Heart left ventricle (tissue), 16 donors: ENCODE measurements around the gene CUTA. TPM values are rescaled to one million over a fixed set of nuclear protein-coding genes. Genes with fewer than 3 reads are reported as not detected.

Source experiments
- ATAC-seq, 4 donors: fragments of 200-7000 bp; cut with Tn5 transposase; one replicate each; pipeline ENCODE4 v1.9.1; 2020 to 2022; ENCODE audit warnings: moderate library complexity in 4 of 4, mild to moderate bottlenecking in 3 of 4, moderate number of reproducible peaks in 1 of 4
- DNase-seq, 5 donors: peaks; one replicate each; pipeline ENCODE4 v3.0.0-alpha.2; 2020
- H3K27ac ChIP-seq, 12 donors: fragments of 200-600 bp; sonication (generic) in 4 of 12; one replicate each; pipeline versions ENCODE4 v1.5.0 to v1.8.0; 2016 to 2022; ENCODE audit warnings: mild to moderate bottlenecking in 2 of 12
- H3K27me3 ChIP-seq, 9 donors: fragments of 200-600 bp; sonication (generic) in 2 of 9; one replicate each; pipeline versions ENCODE4 v1.5.1 to v1.8.0; 2016 to 2022; ENCODE audit warnings: mild to moderate bottlenecking in 3 of 9
- H3K36me3 ChIP-seq, 9 donors: fragments of 200-600 bp; sonication (generic) in 2 of 9; one replicate each; pipeline versions ENCODE4 v1.5.0 to v1.8.0; 2018 to 2022; ENCODE audit warnings: mild to moderate bottlenecking in 2 of 9
- H3K4me1 ChIP-seq, 12 donors: fragments of 200-600 bp; sonication (generic) in 4 of 12; one replicate each; pipeline versions ENCODE4 v1.5.0 to v1.8.0; 2016 to 2022; ENCODE audit warnings: mild to moderate bottlenecking in 3 of 12
- H3K4me3 ChIP-seq, 12 donors: fragments of 200-600 bp; sonication (generic) in 4 of 12; one replicate each; pipeline versions ENCODE4 v1.5.0 to v1.8.0; 2017 to 2022; ENCODE audit warnings: mild to moderate bottlenecking in 9 of 12, moderate library complexity in 4 of 12
- H3K9me3 ChIP-seq, 12 donors: fragments of 200-600 bp; sonication (generic) in 4 of 12; one replicate each; pipeline versions ENCODE4 v1.5.0 to v1.8.0; 2016 to 2022; ENCODE audit warnings: mild to moderate bottlenecking in 1 of 12
- CTCF ChIP-seq, 12 donors: fragments of 200-600 bp; sonication (generic) in 4 of 12; IDR thresholded peaks; one replicate each; pipeline versions ENCODE4 v1.5.0 to v1.8.0; 2018 to 2022; ENCODE audit warnings: antibody characterized with exemption in 12 of 12, mild to moderate bottlenecking in 5 of 12
- POLR2A ChIP-seq, 2 donors: fragments of 450-650 bp; IDR thresholded peaks; one replicate each; pipeline ENCODE4 v1.6.1; 2017; ENCODE audit warnings: antibody characterized with exemption in 2 of 2, mild to moderate bottlenecking in 2 of 2, moderate library complexity in 2 of 2
- WGBS, 4 donors: extraction: QIAGEN DNeasy Blood & Tissue Kit in 2 of 4; methylation state at CpG; one replicate each; pipeline versions ENCODE4 v1.1.5 to v1.1.7; 2013 to 2018; 5-methylcytosine and 5-hydroxymethylcytosine counted together
- intact Hi-C, 10 donors: fragments of 100-400 bp; cut with DNase I; formaldehyde crosslinking; loops; one replicate each; pipeline versions ENCODE4 v1.11.1 to v1.14.2; 2022
- polyA plus RNA-seq, 2 donors: library from polyadenylated mRNA; stranded (reverse); fragments of 200-250 nt; gene quantifications; one replicate each; pipeline ENCODE4 v1.2.3, GENCODE V29; 2013
- total RNA-seq, 9 donors: library from RNA; depleted of rRNA in 2 of 9; stranded (reverse); fragments of >200 nt in 2 of 9; fragmentation: NEBNext Ultra II Directional in 3 of 9; extraction: Animal tissue kit (Norgen Biotek cat#: 25700) in 3 of 9; gene quantifications; one replicate each; pipeline versions ENCODE4 v1.1.0 to v1.2.4, GENCODE V29; 2016 to 2023
- donor health status: ischemic (EF 13 %, LVEDD 7.1; RV severe dilation, severe dysfunction).
- donor health status: healthy with polysubstance abuse.
- donor health status: DM: no; HTN: yes; CAD: no.
- donor health status: DM: no; HTN: no; CAD: no.
- donor health status: ischemic (EF 25% LVEDD 6.9; RV normal size, moderate dysfunction).
- donor health status: ischemic (EF 25% LVEDD 5.7; RV mildly dilated, moderate dysfunction).
- donor health status: healthy.
- donor health status: DM: yes; HTN: yes; CAD: no.
- donor health status: ischemic (EF 35%, LVEDD 5.7; RV mildly dilated, moderate dysfunction).
- donor health status: nonischemic (EF 11% LVEDD 7.7; RV severe dilation, severe dysfunction).
- donor health status: DM: yes; HTN: yes; CAD: no.
- donor health status: PGD.
- donor health status: ischemic (EF 29% LVEDD 5.4; RV normal size, mild dysfunction).
- donor health status: nonischemic (EF 23%, LVEDD 6.1; RV moderate dilation, normal function).

CUTA gene
- total and polyA plus RNA-seq, 11 donors = 99.3 to 142 (median 128) TPM

- ATAC-seq (no peak), DNase-seq (no peak)
- Histone ChIP-seq H3K4me3 (no peak overlapping the region), H3K27me3 (no peaks in the 10 kb centered on the region), H3K36me3 (no peaks in the 10 kb centered on the region), H3K9me3 (no peaks in the 10 kb centered on the region), H3K27ac (no peak overlapping the region), H3K4me1 (peaks cover 0 to 5% (median 0%) of the 10 kb centered on the region in 12 donors)
- no peak for TF ChIP-seq POLR2A (IDR thresholded peaks at IDR 0.05)
- TF ChIP-seq CTCF (IDR thresholded peaks at IDR 0.05) = no peak
- intact Hi-C loops = no loop called here
- WGBS, 4 donors = 89 to 95% (median 91%) methylated on average over 1 of the region's 1 CpG
These were observed 20.4 kb downstream of the CUTA start for GRCh38 chr6:33397541-33397940.

GRCh38 chr6:33392979-33393378 is 24.9 kb downstream of the CUTA start:
- Histone ChIP-seq H3K36me3 (no peaks in the 10 kb centered on the region), H3K27me3 (no peaks in the 10 kb centered on the region), H3K4me3 (peak overlapping the region in 1 of 12 donors; percentile 69), H3K4me1 (peaks cover 4 to 19% (median 8%) of the 10 kb centered on the region in 12 donors), H3K27ac (no peak overlapping the region), H3K9me3 (no peaks in the 10 kb centered on the region)
- ATAC-seq (no peak), DNase-seq (no peak)
- 54 to 62% (median 55%) methylated on average over 3 of the region's 3 CpGs for WGBS, 4 donors
- TF ChIP-seq POLR2A (IDR thresholded peaks at IDR 0.05) (no peak), CTCF (IDR thresholded peaks at IDR 0.05) (no peak)
- intact Hi-C loops = loop anchor here in 1 of 10 donors (5.0 kb wide), 1 partner anchor 34 kb away; no protein-coding TSS in a partner anchor

- Histone ChIP-seq H3K4me1 (peaks cover 4 to 19% (median 8%) of the 10 kb centered on the region in 12 donors), H3K27me3 (no peaks in the 10 kb centered on the region), H3K4me3 (peak overlapping the region in 3 of 12 donors; percentile 57 to 72 (median 69)), H3K27ac (peak overlapping the region in 1 of 12 donors; percentile 93), H3K36me3 (no peaks in the 10 kb centered on the region), H3K9me3 (no peaks in the 10 kb centered on the region)
- 42 to 48% (median 44%) methylated on average over 5 of the region's 5 CpGs for WGBS, 4 donors
- no peak for ATAC-seq
- DNase-seq = no peak
- intact Hi-C loops = loop anchor here in 1 of 10 donors (5.0 kb wide), 1 partner anchor 35 kb away; no protein-coding TSS in a partner anchor
- no peak for TF ChIP-seq POLR2A (IDR thresholded peaks at IDR 0.05)
- TF ChIP-seq CTCF (IDR thresholded peaks at IDR 0.05) = no peak
These were observed 25.3 kb downstream of the CUTA start for GRCh38 chr6:33392595-33392948.

- Histone ChIP-seq H3K36me3 (no peaks in the 10 kb centered on the region), H3K4me1 (peaks cover 4 to 19% (median 8%) of the 10 kb centered on the region in 12 donors), H3K9me3 (no peaks in the 10 kb centered on the region), H3K27ac (peak overlapping the region in 8 of 12 donors; percentile 34 to 93 (median 86)), H3K27me3 (no peaks in the 10 kb centered on the region), H3K4me3 (peak overlapping the region in 11 of 12 donors; percentile 38 to 72 (median 59))
- intact Hi-C loops = loop anchor here in 7 of 10 donors (1.0 to 5.0 kb wide), 7 partner anchors 18 to 62 kb away; partner anchors contain the start of genes CUTA (in 1 of the 7), PHF1 (in 1 of the 7) and ZBTB9 (in 1 of the 7)
- TF ChIP-seq CTCF (IDR thresholded peaks at IDR 0.05) (no peak), POLR2A (IDR thresholded peaks at IDR 0.05) (no peak)
- peak in 1 of 4 donors; percentile 3 for ATAC-seq
- no peak for DNase-seq
- 0 to 1% (median 1%) methylated on average over 25 to 31 of the region's 31 CpGs for WGBS, 4 donors
These were observed 25.8 kb downstream of the CUTA start for GRCh38 chr6:33391922-33392594.
